IgD-negative memory B cell (primary cell): Measurements from ENCODE around the gene NOX4. TPM values are rescaled to one million over a fixed set of nuclear protein-coding genes. Genes with fewer than 3 reads are reported as not detected.
A peak's percentile ranks its signal among the peaks of the same experiment; 100 is the strongest.

Experiments
- H3K27ac Mint-ChIP-seq, 3 donors: one replicate each; pipeline ENCODE4 v1.8.0; 2020 to 2022; ENCODE audit warnings: mild to moderate bottlenecking in 3 of 3, mixed read lengths in 3 of 3, moderate library complexity in 1 of 3
- H3K27me3 Mint-ChIP-seq: one replicate; pipeline ENCODE4 v1.8.0; 2021; ENCODE audit warnings: mixed read lengths
- H3K36me3 Mint-ChIP-seq: one replicate; pipeline ENCODE4 v1.8.0; 2020; ENCODE audit warnings: mild to moderate bottlenecking, mixed read lengths
- H3K4me1 Mint-ChIP-seq, 3 donors: one replicate each; pipeline ENCODE4 v1.8.0; 2020 to 2022; ENCODE audit warnings: mixed read lengths in 3 of 3, mild to moderate bottlenecking in 1 of 3
- H3K4me3 Mint-ChIP-seq, 4 donors: one replicate each; pipeline ENCODE4 v1.8.0; 2020 to 2022; ENCODE audit warnings: mild to moderate bottlenecking in 4 of 4, mixed read lengths in 4 of 4, moderate library complexity in 3 of 4
- H3K9me3 Mint-ChIP-seq, 3 donors: one replicate each; pipeline ENCODE4 v1.8.0; 2020 to 2021; ENCODE audit warnings: mixed read lengths in 3 of 3, mild to moderate bottlenecking in 1 of 3
- polyA plus RNA-seq: library from polyadenylated mRNA; unstranded; fragments of 300-500 nt; fragmentation: Illumina TruSeq; gene quantifications from one replicate; pipeline ENCODE4 v1.2.3, GENCODE V29; 2021

Gene NOX4
- polyA plus RNA-seq, 1 donor from 2014 or later: not detected

DNA sequence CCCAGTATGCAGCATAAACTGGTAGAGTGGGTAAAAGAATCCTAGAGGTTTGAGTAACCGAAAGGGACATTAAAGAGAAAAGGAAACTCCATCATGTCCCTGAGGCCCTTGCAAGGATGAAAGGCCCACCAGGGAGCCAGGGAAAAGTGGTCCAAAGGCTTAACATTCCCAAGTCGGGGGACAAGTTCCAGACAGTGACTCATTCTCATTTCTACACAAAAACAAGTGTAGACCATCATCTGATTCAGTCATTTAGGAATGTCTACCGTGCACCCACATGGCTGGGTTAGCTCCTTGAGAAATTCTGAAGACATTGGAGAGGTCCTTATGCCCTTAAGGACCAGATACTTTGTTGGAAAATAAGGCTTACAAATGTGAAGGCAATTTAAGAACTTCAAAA, 4.8 kb upstream of the NOX4 start:
- peaks cover under 1% of the 10 kb centered on the region for H3K27me3 Mint-ChIP-seq
- peaks cover 0 to 7% (median 0%) of the 10 kb centered on the region in 3 donors for H3K9me3 Mint-ChIP-seq
- no peak overlapping the region for H3K27ac Mint-ChIP-seq
- no peaks in the 10 kb centered on the region for H3K36me3 Mint-ChIP-seq
- no peak overlapping the region for H3K4me3 Mint-ChIP-seq
- no peaks in the 10 kb centered on the region for H3K4me1 Mint-ChIP-seq

DNA sequence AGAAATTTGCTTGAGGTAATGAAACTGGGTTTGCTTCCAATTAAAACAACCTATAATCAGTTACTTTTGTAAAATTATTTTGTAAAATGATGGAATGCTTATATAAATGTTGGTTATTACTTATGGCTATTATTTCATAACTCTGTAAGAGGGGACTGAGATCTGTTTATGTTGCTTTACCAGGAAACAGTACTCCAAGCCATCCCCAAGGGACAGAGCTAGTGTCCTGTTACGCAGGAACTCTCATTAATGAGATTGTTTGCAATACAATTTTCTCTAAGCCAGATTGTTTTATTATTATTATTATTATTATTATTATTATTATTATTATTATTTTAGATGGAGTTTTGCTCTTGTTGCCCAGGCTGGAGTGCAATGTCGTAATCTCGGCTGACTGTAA, 2.3 kb upstream of the NOX4 start:
- Mint-ChIP-seq H3K4me3 (no peak overlapping the region), H3K9me3 (peaks cover 0 to 7% (median 0%) of the 10 kb centered on the region in 3 donors), H3K4me1 (no peaks in the 10 kb centered on the region), H3K27ac (no peak overlapping the region), H3K36me3 (no peaks in the 10 kb centered on the region), H3K27me3 (peaks cover 4% of the 10 kb centered on the region)

DNA sequence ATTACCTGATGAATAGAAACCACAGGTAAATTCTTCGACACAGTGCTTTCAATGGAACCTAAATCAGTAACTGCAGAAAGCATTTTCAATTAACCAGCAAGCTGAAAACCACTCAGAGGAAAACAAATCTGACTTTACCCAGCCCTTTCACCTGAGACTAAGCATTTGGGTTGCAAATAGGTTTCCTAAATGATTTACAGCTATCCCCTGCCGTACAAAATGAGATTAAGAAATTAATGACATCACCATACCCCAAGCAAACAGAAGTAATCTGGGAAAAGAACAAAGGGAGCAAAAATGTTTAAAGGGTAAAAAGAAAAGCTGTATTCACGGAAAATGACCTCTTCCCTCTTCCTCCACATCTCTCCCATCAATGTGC, 584 bp downstream of the NOX4 start:
- Mint-ChIP-seq H3K9me3 (peaks cover 0 to 3% (median 0%) of the 10 kb centered on the region in 3 donors), H3K4me1 (no peaks in the 10 kb centered on the region), H3K4me3 (no peak overlapping the region), H3K36me3 (no peaks in the 10 kb centered on the region), H3K27me3 (peaks cover 4% of the 10 kb centered on the region), H3K27ac (no peak overlapping the region)

DNA sequence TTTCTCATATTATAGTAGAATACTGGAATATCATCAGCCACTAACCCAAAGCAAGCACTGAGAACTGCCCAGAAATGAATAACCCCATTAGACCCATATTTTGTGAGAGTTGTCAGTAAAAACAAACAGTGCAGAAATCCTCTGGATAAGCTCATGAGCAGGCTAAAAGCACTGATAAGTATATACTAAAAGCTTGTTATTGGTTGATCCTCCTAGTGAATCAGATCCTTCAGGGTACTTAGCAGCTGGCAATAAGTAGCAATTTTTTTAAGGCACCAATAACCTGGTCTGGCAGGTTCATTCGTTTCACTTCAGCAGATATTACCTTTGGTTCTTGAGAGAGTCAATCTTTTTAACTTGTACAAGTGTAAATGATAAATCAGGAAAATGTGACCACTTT, 1.2 kb downstream of the NOX4 start:
- H3K4me1 Mint-ChIP-seq: no peaks in the 10 kb centered on the region
- H3K9me3 Mint-ChIP-seq: peaks cover 0 to 3% (median 0%) of the 10 kb centered on the region in 3 donors
- no peaks in the 10 kb centered on the region for H3K36me3 Mint-ChIP-seq
- no peak overlapping the region for H3K27ac Mint-ChIP-seq
- no peak overlapping the region for H3K4me3 Mint-ChIP-seq
- H3K27me3 Mint-ChIP-seq: peaks cover 4% of the 10 kb centered on the region

DNA sequence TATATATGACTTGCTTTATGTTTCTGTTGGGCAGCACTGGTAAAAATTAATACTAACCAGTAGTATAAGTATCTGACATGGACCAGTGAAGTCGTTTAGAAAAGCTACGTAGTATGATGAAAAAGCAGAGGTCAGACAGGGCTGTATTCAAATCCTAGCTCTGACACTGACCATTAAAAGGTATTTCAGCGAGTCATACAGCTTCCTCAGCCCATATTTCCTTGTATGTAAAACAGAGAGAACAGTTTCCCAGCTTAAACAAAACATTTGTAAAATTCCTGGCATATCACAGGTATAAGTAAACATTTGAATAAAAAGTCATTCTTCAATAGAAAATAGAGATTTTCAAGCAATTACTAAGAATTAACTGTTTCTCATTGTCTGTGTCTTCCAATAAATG, 4.2 kb downstream of the NOX4 start:
- H3K4me3 Mint-ChIP-seq: no peak overlapping the region
- no peaks in the 10 kb centered on the region for H3K4me1 Mint-ChIP-seq
- peak overlapping the region in 1 of 3 donors; percentile 62 for H3K27ac Mint-ChIP-seq
- H3K27me3 Mint-ChIP-seq: peaks cover 4% of the 10 kb centered on the region
- H3K36me3 Mint-ChIP-seq: no peaks in the 10 kb centered on the region
- H3K9me3 Mint-ChIP-seq: peaks cover 0 to 3% (median 0%) of the 10 kb centered on the region in 3 donors

DNA sequence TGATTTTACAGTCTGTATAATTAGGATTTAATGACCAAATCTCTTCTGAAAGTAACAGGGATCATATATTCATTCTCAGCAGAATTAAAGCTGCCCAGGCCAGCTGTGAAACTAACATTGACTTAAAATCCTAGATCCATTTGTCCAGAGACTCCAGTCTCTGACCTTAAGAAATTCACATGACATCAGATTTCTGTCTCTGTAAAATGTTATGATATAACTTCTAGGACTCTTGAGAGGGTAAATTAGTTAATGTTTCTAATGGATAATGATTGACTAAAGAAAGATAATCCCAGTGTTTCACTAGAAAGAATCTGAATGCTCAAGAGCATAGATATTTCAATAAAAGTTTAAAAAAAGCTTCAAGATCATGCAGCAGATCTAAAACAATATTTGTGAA, 6.3 kb downstream of the NOX4 start:
- Mint-ChIP-seq H3K36me3 (no peaks in the 10 kb centered on the region), H3K4me1 (no peaks in the 10 kb centered on the region), H3K4me3 (no peak overlapping the region), H3K27ac (no peak overlapping the region), H3K9me3 (peaks cover 0 to 3% (median 2%) of the 10 kb centered on the region in 3 donors), H3K27me3 (no peaks in the 10 kb centered on the region)

DNA sequence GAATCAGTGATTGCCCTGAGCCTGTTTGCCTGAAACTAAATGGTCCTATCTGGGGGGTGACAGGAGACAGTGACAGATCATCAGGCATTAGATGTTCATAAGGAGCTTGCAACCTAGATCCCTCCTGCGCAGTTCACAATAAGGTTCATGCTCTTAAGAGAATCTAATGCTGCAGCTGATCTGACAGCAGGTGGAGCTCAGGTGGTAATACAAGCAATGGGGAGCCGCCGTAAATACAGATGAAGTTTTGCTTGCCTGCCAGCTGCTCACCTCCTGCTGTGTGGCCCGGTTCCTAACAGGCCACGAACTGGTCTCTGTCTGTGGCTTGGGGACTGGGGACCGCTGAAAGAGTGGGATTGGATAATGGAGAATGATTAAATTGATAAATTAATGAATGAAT, 14.0 kb downstream of the NOX4 start:
- Mint-ChIP-seq H3K27ac (no peak overlapping the region), H3K9me3 (peaks cover 2 to 4% (median 4%) of the 10 kb centered on the region in 3 donors), H3K4me3 (no peak overlapping the region), H3K27me3 (no peaks in the 10 kb centered on the region), H3K36me3 (peaks cover 1% of the 10 kb centered on the region), H3K4me1 (no peaks in the 10 kb centered on the region)

DNA sequence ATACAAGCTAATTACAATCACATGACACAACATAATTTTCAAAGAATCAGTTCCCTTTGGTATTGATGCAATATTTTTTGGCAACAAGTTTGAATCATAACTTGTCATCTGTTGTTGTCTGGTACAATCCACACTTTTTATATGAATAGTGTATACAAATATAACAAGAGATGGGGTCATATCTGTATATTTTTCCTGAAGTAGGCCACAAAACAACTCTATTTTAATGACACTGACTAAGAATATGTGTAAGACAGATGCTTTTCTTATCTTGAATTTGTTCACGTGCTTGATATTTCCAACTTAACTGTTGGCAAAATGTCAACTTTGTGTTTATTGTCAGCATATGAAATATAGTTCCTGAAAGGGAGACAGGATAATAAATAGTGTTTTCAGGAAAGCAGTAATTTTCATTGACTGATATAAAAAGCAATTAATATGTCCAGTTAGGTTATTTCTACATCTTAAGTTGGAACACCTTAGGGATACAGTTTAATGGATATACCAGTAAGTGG, 27.9 kb downstream of the NOX4 start:
- Mint-ChIP-seq H3K4me3 (no peak overlapping the region), H3K9me3 (peaks cover 4 to 6% (median 5%) of the 10 kb centered on the region in 3 donors), H3K27me3 (no peaks in the 10 kb centered on the region), H3K4me1 (no peaks in the 10 kb centered on the region), H3K36me3 (no peaks in the 10 kb centered on the region), H3K27ac (no peak overlapping the region)

DNA sequence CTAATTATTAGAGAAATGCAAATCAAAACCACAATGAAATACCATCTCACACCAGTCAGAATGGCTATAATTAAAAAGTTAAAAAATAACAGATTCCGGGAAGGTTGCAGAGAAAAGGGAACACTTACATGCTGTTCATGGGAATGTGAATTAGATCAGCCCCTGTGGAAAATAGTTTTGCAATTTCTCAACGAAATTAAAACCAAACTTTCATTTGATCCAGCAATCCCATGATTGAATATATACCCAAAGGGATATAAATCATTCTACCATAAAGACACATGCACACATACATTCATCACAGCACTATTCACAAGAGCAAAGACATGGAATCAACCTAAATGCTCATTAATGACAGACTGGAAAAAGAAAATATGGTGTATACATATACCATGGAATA, 32.5 kb downstream of the NOX4 start:
- Mint-ChIP-seq H3K27me3 (no peaks in the 10 kb centered on the region), H3K27ac (no peak overlapping the region), H3K9me3 (peaks cover 5 to 6% (median 6%) of the 10 kb centered on the region in 3 donors), H3K4me1 (no peaks in the 10 kb centered on the region), H3K4me3 (no peak overlapping the region), H3K36me3 (no peaks in the 10 kb centered on the region)

DNA sequence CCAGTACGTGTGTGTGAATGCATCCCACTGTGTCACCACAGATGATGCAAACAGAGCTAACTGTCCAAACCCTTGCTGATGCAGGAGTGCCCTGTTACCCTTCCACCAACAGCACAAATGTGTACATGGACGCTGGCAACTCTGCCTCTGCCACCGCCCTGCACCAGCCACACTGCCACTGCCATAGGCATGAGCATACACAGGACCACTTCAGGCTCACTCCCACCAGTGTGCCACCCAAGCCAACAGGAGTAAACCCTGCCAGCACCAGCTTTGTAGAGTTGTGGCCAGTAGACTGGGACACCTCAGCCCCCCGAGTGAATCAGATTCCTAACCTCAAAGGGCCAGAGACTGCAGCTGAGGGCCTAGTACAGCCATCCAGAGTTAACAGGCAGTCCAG, 34.0 kb downstream of the NOX4 start:
- Mint-ChIP-seq H3K9me3 (peaks cover 6 to 7% (median 6%) of the 10 kb centered on the region in 3 donors), H3K4me1 (no peaks in the 10 kb centered on the region)

DNA sequence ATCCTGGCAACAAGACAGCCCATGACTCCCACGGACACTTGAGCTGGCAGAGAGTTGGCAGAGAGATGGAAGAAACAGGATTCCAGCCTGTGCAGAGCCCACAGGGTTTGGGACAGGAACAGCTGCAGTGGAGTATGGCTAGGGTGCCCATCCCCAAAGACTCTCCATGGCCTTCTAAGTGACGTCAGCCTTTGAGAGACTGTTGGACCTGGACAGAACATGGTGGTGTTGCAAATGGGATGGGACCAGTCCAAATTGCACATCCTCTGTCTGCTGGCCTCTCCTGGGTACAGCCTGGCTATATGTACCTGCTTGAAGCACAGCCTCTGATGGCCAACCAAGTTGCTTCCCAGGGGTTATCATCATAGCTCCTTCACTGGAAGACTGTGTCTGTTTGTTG, 34.5 kb downstream of the NOX4 start:
- Mint-ChIP-seq H3K27me3 (no peaks in the 10 kb centered on the region), H3K4me1 (no peaks in the 10 kb centered on the region), H3K4me3 (no peak overlapping the region), H3K9me3 (peaks cover 6 to 8% (median 7%) of the 10 kb centered on the region in 3 donors), H3K36me3 (no peaks in the 10 kb centered on the region), H3K27ac (no peak overlapping the region)

More for the DNA sequence above, 34.0 kb downstream of the NOX4 start:
- Mint-ChIP-seq H3K4me3 (no peak overlapping the region), H3K27me3 (no peaks in the 10 kb centered on the region), H3K36me3 (no peaks in the 10 kb centered on the region), H3K27ac (no peak overlapping the region)

DNA sequence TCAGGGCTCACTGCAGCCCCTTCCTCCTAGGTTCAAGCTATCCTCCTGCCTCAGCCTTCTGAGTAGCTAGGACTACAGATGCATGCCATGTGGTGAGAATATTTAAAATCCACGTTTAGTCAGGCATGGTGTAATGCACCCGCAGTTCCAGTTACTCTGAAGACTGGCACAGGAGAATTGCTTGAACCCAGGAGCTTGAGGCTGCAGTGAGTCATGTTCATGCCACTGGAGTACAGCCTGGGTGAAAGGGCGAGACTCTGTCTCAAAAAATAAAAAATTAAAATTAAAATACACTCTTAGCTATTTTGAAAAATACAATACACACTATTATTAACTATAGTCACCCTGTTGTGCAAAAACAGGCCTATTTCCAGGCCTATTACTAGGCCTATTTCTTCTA, 38.4 kb downstream of the NOX4 start:
- H3K27ac Mint-ChIP-seq: no peak overlapping the region
- H3K9me3 Mint-ChIP-seq: peaks cover 2 to 5% (median 4%) of the 10 kb centered on the region in 3 donors
- no peaks in the 10 kb centered on the region for H3K4me1 Mint-ChIP-seq
- H3K27me3 Mint-ChIP-seq: no peaks in the 10 kb centered on the region
- no peak overlapping the region for H3K4me3 Mint-ChIP-seq
- H3K36me3 Mint-ChIP-seq: no peaks in the 10 kb centered on the region

DNA sequence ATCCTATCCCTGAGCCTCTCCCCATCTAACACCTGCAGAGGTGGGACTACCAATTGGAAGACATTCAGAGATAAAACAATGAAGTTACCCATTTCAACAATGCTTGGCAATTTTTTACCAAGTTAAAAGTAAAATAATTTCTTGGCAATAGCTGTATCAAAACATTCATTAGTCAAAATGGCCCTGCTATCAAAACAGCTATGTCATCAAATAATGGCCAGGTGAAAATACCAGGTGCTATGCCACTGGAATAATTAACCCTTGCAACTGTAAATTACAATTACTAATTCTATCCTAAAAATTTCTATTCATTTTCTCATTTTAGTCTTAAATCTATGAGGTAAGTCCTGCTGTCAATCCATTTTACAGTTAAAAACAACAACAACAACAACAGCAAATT, 43.3 kb downstream of the NOX4 start:
- no peak overlapping the region for H3K27ac Mint-ChIP-seq

DNA sequence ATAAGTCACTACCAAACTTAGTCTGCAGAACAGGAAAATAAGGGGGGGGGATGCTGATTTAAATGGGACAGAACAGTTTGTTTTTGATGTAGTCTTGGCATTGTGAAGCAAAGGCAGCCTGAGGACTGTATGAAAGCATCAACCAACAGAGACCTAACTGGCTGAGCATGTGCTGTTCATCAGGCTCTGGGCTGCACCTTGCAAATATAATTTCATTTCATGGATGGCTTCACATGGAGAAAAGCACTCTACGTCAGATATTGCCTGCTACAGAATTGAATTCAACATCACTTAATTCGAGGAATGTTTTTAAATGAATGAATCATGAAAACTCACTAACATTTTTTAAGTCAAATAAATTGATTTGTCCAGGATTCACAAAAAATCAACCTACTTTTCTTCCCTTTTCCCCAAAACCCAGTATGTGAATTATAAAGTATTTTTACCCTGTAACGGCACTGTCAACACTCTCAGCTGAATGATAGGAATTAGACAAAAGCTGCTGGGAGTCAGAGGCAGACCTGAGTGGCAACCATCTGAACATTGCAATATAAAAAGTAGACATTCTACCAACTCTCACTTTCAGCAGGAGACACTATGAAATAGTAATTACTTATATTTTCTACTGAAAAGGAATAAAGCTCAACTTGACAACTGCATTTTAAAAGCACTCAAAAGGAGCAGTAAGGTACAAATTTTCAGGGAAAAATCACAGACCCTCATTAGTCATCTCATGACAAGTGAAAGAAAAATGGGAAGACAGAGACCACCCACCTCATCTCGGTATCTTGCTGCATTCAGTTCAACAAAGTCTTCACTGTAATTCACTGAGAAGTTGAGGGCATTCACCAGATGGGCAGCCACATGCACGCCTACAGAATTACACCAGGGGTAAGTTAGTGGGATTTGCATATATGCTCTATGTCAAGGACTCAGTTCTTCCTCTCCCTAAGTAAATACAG, 47.5 kb downstream of the NOX4 start:
- no peaks in the 10 kb centered on the region for H3K27me3 Mint-ChIP-seq
- H3K4me3 Mint-ChIP-seq: no peak overlapping the region
- no peaks in the 10 kb centered on the region for H3K36me3 Mint-ChIP-seq
- peaks cover 0 to 20% (median 5%) of the 10 kb centered on the region in 3 donors for H3K9me3 Mint-ChIP-seq
- no peak overlapping the region for H3K27ac Mint-ChIP-seq
- H3K4me1 Mint-ChIP-seq: no peaks in the 10 kb centered on the region

More for the DNA sequence above, 43.3 kb downstream of the NOX4 start:
- Mint-ChIP-seq H3K4me1 (no peaks in the 10 kb centered on the region), H3K36me3 (no peaks in the 10 kb centered on the region), H3K4me3 (no peak overlapping the region), H3K9me3 (peaks cover 1 to 26% (median 5%) of the 10 kb centered on the region in 3 donors), H3K27me3 (no peaks in the 10 kb centered on the region)

DNA sequence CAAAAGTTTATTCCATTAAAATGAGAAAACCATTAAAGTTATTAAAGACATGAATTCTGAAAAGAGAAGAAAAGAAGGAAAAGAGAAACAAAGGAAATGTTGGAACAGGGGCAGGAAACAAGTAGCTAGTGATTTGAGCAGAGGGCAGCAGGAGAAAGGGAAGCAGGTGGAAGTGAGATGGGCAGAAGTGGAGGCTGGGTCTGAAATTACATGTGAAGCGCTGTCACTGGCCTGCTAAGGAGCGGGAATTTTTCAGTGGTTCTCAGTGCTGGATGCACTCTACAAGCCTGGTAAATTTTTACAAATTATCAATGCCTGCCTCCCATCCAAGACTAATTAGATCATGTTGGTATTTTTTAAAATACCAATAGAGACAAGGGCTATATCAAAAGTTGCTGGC, 48.4 kb downstream of the NOX4 start:
- Mint-ChIP-seq H3K27me3 (no peaks in the 10 kb centered on the region), H3K36me3 (no peaks in the 10 kb centered on the region), H3K9me3 (peaks cover 0 to 20% (median 5%) of the 10 kb centered on the region in 3 donors), H3K4me1 (no peaks in the 10 kb centered on the region), H3K4me3 (no peak overlapping the region), H3K27ac (no peak overlapping the region)

DNA sequence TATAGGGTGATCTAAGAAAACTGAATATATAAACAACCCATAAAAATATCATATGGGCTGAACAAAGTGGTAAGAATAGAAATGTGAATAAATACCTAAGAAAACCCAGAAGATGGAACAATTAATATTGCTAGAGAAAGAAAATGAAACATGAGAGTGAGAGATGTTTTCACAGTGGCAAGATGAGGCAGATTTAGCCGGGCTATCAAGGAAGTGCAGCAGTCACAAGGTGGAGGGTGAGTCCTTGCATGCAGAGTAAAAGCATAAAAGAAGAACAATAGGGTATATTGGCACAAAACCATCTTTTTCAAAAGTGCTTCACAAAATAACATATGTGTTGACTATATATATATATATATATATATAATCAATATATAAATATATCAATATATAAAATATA, 49.6 kb downstream of the NOX4 start:
- no peaks in the 10 kb centered on the region for H3K27me3 Mint-ChIP-seq
- H3K36me3 Mint-ChIP-seq: no peaks in the 10 kb centered on the region
- H3K27ac Mint-ChIP-seq: no peak overlapping the region
- no peak overlapping the region for H3K4me3 Mint-ChIP-seq
- H3K4me1 Mint-ChIP-seq: no peaks in the 10 kb centered on the region
- peaks cover 0 to 18% (median 3%) of the 10 kb centered on the region in 3 donors for H3K9me3 Mint-ChIP-seq
